Panc1 (cell line): ENCODE measurements around the gene EML6. TPM values are rescaled to one million over a fixed set of nuclear protein-coding genes. Genes with fewer than 3 reads are reported as not detected.

Experiments
- ATAC-seq: fragments of 200-7000 bp; cut with Tn5 transposase; 2 replicates; pipeline ENCODE4 v1.9.1; 2020; ENCODE audit warnings: mild to moderate bottlenecking, moderate library complexity
- BruUV-seq: library from RNA; stranded (reverse); fragments of 400-500 nt; replicated peaks from 2 replicates; lab custom pipeline; 2021; lab: Mats Ljungman, UMichigan
- CTCF ChIA-PET: fragments of 300-600 bp; sonication (Branson Sonifier 250); formaldehyde crosslinking; loops from one replicate; lab custom pipeline; 2022; ENCODE audit warnings: antibody characterized with exemption; lab: Charles Lee
- POLR2A ChIA-PET: fragments of 300-600 bp; sonication (Branson Sonifier 250); formaldehyde crosslinking; loops from one replicate; lab custom pipeline; 2022; ENCODE audit warnings: antibody characterized with exemption; lab: Charles Lee
- DNase-seq: peaks from one replicate; pipeline ENCODE4 v3.0.0-alpha.2; 2010; ENCODE audit warnings: low read depth, low spot score
- H3K27ac ChIP-seq: 2 replicates; pipeline ENCODE4 v1.5.1; 2011; ENCODE audit warnings: mild to moderate bottlenecking, low read length, inconsistent platforms
- H3K27me3 ChIP-seq: fragments of 200-500 bp; sonication (Bioruptor generic); 2 replicates; pipeline ENCODE4 v1.6.0; 2014; ENCODE audit warnings: low read length, inconsistent platforms; ENCODE audit not compliant: control insufficient read depth, insufficient read depth
- H3K36me3 ChIP-seq: fragments of 200-500 bp; sonication (Bioruptor generic); 2 replicates; pipeline ENCODE4 v1.5.1; 2014; ENCODE audit warnings: inconsistent platforms, mild to moderate bottlenecking, low read length, moderate library complexity; ENCODE audit not compliant: control insufficient read depth, insufficient read depth
- H3K4me1 ChIP-seq: 2 replicates; pipeline ENCODE4 v1.5.1; 2011; ENCODE audit warnings: inconsistent platforms, mild to moderate bottlenecking, low read length, moderate library complexity; ENCODE audit not compliant: control insufficient read depth, insufficient read depth
- H3K4me3 ChIP-seq, 2 experiments: 2 replicates each; pipeline ENCODE4 v1.5.1; 2011 to 2012; ENCODE audit warnings: low read depth in 2 of 2, low read length in 2 of 2, mild to moderate bottlenecking in 2 of 2, inconsistent platforms in 1 of 2, moderate library complexity in 1 of 2
- H3K9me3 ChIP-seq: fragments of 200-500 bp; sonication (Bioruptor generic); 2 replicates; pipeline ENCODE4 v1.5.1; 2014; ENCODE audit warnings: low read depth, mild to moderate bottlenecking, inconsistent platforms, low read length, moderate library complexity; ENCODE audit not compliant: control insufficient read depth, insufficient read depth
- POLR2AphosphoS5 ChIP-seq: IDR thresholded peaks from 2 replicates; pipeline ENCODE4 v1.6.1; 2012; ENCODE audit warnings: mild to moderate bottlenecking, low read depth, low read length, moderate library complexity
- REST ChIP-seq, 2 experiments: IDR thresholded peaks; 2 replicates each; pipeline ENCODE4 v1.6.1; 2011 to 2012; ENCODE audit warnings: low read depth in 2 of 2, control low read depth in 1 of 2, low read length in 1 of 2, mild to moderate bottlenecking in 1 of 2, moderate library complexity in 1 of 2; ENCODE audit not compliant: insufficient read depth in 1 of 2
- SIN3A ChIP-seq: IDR thresholded peaks from 2 replicates; pipeline ENCODE4 v1.6.1; 2012; ENCODE audit warnings: low read depth, mild to moderate bottlenecking, low read length, moderate library complexity, borderline replicate concordance; ENCODE audit not compliant: insufficient read depth
- TCF7L2 ChIP-seq: IDR thresholded peaks from 2 replicates; pipeline ENCODE4 v1.6.1; 2011; ENCODE audit warnings: mild to moderate bottlenecking, low read depth, low read length, inconsistent platforms
- in situ Hi-C: cut with HindIII; loops from 2 replicates; pipeline ENCODE4 v1.10.0; 2016; ENCODE audit warnings: low sequenced_read_pairs, low pct_unique_long_range_greater_than_20kb
- intact Hi-C: fragments of 100-400 bp; cut with micrococcal nuclease; formaldehyde crosslinking; loops from one replicate; pipeline ENCODE4 v1.10.0; 2022; ENCODE audit not compliant: unreplicated experiment
- total RNA-seq: library from RNA; stranded (reverse); gene quantifications from one replicate; pipeline ENCODE4 v1.2.1, GENCODE V29; 2021; ENCODE audit not compliant: unreplicated experiment
- TF ChIP-seq, protein P1 (sequence below): fragments of 450-650 bp; IDR thresholded peaks from 2 replicates; pipeline ENCODE4 v1.5.1; 2017; ENCODE audit warnings: mild to moderate bottlenecking

The EML6 gene
- total RNA-seq, 1 experiment from 2014 or later = 6.3 TPM

DNA sequence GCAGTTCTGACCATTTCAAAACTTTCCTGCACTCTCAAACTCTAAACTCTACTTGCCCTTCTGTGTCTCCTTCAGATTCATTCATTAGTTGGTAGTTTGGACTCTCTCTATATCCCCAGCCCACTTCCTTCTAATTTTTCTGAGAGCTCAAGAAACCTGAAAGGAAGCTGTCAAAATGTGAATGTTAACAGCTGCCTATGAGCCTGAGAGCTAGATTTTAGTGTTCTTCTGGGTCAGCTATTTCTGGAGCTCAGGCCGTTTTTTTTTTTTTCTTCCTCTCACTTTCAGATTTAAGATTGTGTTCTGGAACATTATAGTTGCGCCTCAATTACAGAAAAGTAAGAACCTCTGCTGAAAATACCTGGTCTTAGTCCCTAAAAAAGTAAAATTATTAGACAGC lies 253.7 kb downstream of the EML6 start:
- Histone ChIP-seq H3K27me3 (no peaks in the 10 kb centered on the region), H3K36me3 (peaks cover 43% of the 10 kb centered on the region), H3K4me3 (no peak overlapping the region), H3K27ac (peak overlapping the region; percentile 57), H3K4me1 (peaks cover 81% of the 10 kb centered on the region), H3K9me3 (no peaks in the 10 kb centered on the region)
- BruUV-seq = TSS peak; percentile 0
- intact Hi-C loops = no loop called here
- no peak for ATAC-seq
- TF ChIP-seq, protein P1, sequence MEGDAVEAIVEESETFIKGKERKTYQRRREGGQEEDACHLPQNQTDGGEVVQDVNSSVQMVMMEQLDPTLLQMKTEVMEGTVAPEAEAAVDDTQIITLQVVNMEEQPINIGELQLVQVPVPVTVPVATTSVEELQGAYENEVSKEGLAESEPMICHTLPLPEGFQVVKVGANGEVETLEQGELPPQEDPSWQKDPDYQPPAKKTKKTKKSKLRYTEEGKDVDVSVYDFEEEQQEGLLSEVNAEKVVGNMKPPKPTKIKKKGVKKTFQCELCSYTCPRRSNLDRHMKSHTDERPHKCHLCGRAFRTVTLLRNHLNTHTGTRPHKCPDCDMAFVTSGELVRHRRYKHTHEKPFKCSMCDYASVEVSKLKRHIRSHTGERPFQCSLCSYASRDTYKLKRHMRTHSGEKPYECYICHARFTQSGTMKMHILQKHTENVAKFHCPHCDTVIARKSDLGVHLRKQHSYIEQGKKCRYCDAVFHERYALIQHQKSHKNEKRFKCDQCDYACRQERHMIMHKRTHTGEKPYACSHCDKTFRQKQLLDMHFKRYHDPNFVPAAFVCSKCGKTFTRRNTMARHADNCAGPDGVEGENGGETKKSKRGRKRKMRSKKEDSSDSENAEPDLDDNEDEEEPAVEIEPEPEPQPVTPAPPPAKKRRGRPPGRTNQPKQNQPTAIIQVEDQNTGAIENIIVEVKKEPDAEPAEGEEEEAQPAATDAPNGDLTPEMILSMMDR = no peak
- TF ChIP-seq POLR2AphosphoS5 = no peak
- no peak for TF ChIP-seq TCF7L2
- no peak for TF ChIP-seq REST (IDR thresholded peaks at IDR 0.05; ENCODE audit: insufficient read depth in 1 of 2, low read depth in 2 of 2, low read length in 1 of 2)
- TF ChIP-seq SIN3A = no peak
- in situ Hi-C loops = no loop called here
- DNase-seq = no peak
- CTCF ChIA-PET = no interaction called here
- POLR2A ChIA-PET = no interaction called here

GRCh38 chr2:54979321-54980044 lies 256.0 kb downstream of the EML6 start:
- in situ Hi-C loops = no loop called here
- no TSS peak for BruUV-seq
- peaks cover 80% of the 10 kb centered on the region for H3K4me1 ChIP-seq
- H3K9me3 ChIP-seq = no peaks in the 10 kb centered on the region
- ATAC-seq (no peak), DNase-seq (no peak)
- no peak for TF ChIP-seq TCF7L2
- TF ChIP-seq REST (IDR thresholded peaks at IDR 0.05; ENCODE audit: insufficient read depth in 1 of 2, low read depth in 2 of 2, low read length in 1 of 2) = no peak
- no peak for TF ChIP-seq POLR2AphosphoS5
- TF ChIP-seq SIN3A = no peak
- TF ChIP-seq, protein P1 = no peak
- H3K4me3 ChIP-seq = no peak overlapping the region
- peaks cover 45% of the 10 kb centered on the region for H3K36me3 ChIP-seq
- no peaks in the 10 kb centered on the region for H3K27me3 ChIP-seq
- ChIA-PET CTCF (interaction anchor here (0.7 kb wide), 1 partner anchor 14 kb away, joined by 4 read pairs; no protein-coding TSS in a partner anchor), POLR2A (interaction anchor here (0.7 kb wide), 1 partner anchor 9 kb away, joined by 3 read pairs; no protein-coding TSS in a partner anchor)
- H3K27ac ChIP-seq = peak overlapping the region; percentile 30
- intact Hi-C loops = no loop called here
